Uterus (tissue), 4 donors: Measurements from ENCODE around the gene RPIA. TPM values are rescaled to one million over a fixed set of nuclear protein-coding genes. Genes with fewer than 3 reads are reported as not detected.
"Not testable (repeated sequence)": the region's sequence is repeated elsewhere in the genome, so short reads cannot be mapped to it uniquely, and the experiment has no call there.

ENCODE experiments used
- DNase-seq, 2 donors: peaks; one replicate each; pipeline ENCODE4 v3.0.0-alpha.2; 2019 to 2020
- H3K27ac ChIP-seq, 2 donors: fragments of 200-600 bp; sonication (generic); 1 replicate in 1 of 2; 2 replicates in 1 of 2; pipeline ENCODE4 v1.5.1; 2016 to 2018
- H3K27me3 ChIP-seq, 2 donors: fragments of 200-600 bp; sonication (generic); one replicate each; pipeline ENCODE4 v1.5.1; 2018 to 2019; ENCODE audit warnings: control low read depth in 1 of 2
- H3K36me3 ChIP-seq, 2 donors: fragments of 200-600 bp; sonication (generic); one replicate each; pipeline ENCODE4 v1.5.1; 2019; ENCODE audit warnings: control low read depth in 1 of 2
- H3K4me1 ChIP-seq, 2 donors: fragments of 200-600 bp; sonication (generic); one replicate each; pipeline ENCODE4 v1.5.1; 2018 to 2019; ENCODE audit warnings: control low read depth in 1 of 2
- H3K4me3 ChIP-seq, 2 donors: fragments of 200-600 bp; sonication (generic); 1 replicate in 1 of 2; 2 replicates in 1 of 2; pipeline ENCODE4 v1.5.1; 2018 to 2019; ENCODE audit warnings: mild to moderate bottlenecking in 1 of 2
- H3K9me3 ChIP-seq, 2 donors: fragments of 200-600 bp; sonication (generic); one replicate each; pipeline ENCODE4 v1.5.1; 2019; ENCODE audit warnings: control low read depth in 1 of 2
- POLR2A ChIP-seq, 2 donors: fragments of 450-650 bp; IDR thresholded peaks; one replicate each; pipeline ENCODE4 v1.6.1; 2016; ENCODE audit warnings: antibody characterized with exemption in 2 of 2, mild to moderate bottlenecking in 1 of 2, moderate library complexity in 1 of 2
- intact Hi-C: fragments of 100-400 bp; cut with DNase I; formaldehyde crosslinking; loops from one replicate; pipeline ENCODE4 v1.15.1; 2023; ENCODE audit warnings: low total_unique reads
- total RNA-seq, 4 donors: library from RNA; depleted of rRNA in 3 of 4; stranded (reverse); fragments of >200 nt in 3 of 4; gene quantifications; one replicate each; pipeline versions ENCODE4 v1.1.0 to v1.2.4, GENCODE V29; 2014 to 2023
- TF ChIP-seq, protein P1 (sequence below), 4 experiments: fragments of 200-600 bp in 2 of 4; fragments of 450-650 bp in 2 of 4; sonication (generic) in 2 of 4; IDR thresholded peaks; one replicate each; pipeline ENCODE4 v1.5.1; 2016 to 2019; ENCODE audit warnings: antibody characterized with exemption in 4 of 4, mild to moderate bottlenecking in 2 of 4, moderate library complexity in 1 of 4
- donor health status: DM: yes; HTN: yes; CAD: no.

The RPIA gene
- total RNA-seq, 4 donors from 2014 or later, result 0.29 to 19.4 (median 8.8) TPM

DNA sequence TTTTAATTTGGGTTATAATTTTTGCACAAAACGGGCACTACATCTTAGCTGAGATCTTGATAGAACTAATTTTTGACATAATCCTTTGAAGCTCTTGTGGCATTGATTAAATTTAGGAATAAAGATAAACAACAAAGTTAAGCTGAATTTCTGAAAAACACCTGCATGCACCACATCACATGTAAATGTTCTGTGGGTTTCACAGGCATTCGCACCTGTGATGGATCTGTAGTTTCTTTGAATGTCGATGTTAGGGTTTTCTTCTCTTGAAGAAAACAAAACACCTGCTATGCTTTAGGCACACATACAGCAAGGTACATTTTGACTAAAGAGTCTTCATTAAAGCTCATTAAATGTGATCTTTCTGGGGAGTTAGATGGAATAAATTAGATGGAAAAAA, 60.3 kb downstream of the RPIA start:
- TF ChIP-seq POLR2A (IDR thresholded peaks at IDR 0.05), result no peak
- TF ChIP-seq, protein P1, sequence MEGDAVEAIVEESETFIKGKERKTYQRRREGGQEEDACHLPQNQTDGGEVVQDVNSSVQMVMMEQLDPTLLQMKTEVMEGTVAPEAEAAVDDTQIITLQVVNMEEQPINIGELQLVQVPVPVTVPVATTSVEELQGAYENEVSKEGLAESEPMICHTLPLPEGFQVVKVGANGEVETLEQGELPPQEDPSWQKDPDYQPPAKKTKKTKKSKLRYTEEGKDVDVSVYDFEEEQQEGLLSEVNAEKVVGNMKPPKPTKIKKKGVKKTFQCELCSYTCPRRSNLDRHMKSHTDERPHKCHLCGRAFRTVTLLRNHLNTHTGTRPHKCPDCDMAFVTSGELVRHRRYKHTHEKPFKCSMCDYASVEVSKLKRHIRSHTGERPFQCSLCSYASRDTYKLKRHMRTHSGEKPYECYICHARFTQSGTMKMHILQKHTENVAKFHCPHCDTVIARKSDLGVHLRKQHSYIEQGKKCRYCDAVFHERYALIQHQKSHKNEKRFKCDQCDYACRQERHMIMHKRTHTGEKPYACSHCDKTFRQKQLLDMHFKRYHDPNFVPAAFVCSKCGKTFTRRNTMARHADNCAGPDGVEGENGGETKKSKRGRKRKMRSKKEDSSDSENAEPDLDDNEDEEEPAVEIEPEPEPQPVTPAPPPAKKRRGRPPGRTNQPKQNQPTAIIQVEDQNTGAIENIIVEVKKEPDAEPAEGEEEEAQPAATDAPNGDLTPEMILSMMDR (IDR thresholded peaks at IDR 0.05), result no peak
- DNase-seq, result no peak
- Histone ChIP-seq H3K9me3 (no peaks in the 10 kb centered on the region), H3K4me1 (no peaks in the 10 kb centered on the region), H3K36me3 (no peaks in the 10 kb centered on the region), H3K27ac (no peak overlapping the region), H3K27me3 (no peaks in the 10 kb centered on the region), H3K4me3 (no peak overlapping the region)
- intact Hi-C loops, result no loop called here

DNA sequence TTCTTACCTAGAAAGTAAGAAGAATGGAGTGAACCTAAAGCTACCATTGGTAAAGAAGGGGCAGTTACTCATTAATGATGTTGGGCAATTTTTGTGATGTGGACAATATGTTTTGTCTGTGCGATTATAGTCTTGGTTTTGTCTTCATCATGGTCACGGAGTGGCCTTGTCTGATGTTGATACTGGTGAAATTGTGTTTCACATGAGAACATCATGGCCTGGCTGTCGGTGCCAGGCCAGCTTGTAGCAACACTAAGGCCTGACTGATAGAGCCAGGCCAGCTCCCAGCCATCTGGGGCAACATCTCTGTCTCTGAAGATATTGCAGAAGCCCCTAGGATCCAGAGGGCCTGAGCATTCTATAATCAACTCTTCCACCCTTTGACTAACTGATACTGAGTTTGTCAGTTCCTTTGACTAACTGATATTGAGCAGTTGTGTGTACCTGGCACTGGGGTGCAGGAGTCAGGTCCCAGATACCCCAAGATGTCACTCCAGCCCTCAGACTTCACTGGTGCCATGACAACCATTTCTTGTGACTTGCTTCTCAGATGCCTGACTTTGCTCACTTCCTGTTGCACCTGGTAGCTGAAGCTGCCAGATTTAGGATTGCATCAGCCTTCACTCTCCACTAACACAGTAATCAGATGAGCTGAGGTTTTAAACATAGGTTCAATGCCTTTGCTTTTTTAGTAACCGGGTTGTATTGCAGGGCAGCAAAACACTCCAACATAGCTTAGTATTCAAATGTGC, 62.5 kb downstream of the RPIA start:
- intact Hi-C loops, result no loop called here
- Histone ChIP-seq H3K4me1 (no peaks in the 10 kb centered on the region), H3K4me3 (no peak overlapping the region), H3K27ac (no peak overlapping the region), H3K36me3 (no peaks in the 10 kb centered on the region), H3K9me3 (no peaks in the 10 kb centered on the region), H3K27me3 (no peaks in the 10 kb centered on the region)
- no peak for TF ChIP-seq POLR2A (IDR thresholded peaks at IDR 0.05)
- TF ChIP-seq, protein P1 (IDR thresholded peaks at IDR 0.05), result no peak
- no peak for DNase-seq

DNA sequence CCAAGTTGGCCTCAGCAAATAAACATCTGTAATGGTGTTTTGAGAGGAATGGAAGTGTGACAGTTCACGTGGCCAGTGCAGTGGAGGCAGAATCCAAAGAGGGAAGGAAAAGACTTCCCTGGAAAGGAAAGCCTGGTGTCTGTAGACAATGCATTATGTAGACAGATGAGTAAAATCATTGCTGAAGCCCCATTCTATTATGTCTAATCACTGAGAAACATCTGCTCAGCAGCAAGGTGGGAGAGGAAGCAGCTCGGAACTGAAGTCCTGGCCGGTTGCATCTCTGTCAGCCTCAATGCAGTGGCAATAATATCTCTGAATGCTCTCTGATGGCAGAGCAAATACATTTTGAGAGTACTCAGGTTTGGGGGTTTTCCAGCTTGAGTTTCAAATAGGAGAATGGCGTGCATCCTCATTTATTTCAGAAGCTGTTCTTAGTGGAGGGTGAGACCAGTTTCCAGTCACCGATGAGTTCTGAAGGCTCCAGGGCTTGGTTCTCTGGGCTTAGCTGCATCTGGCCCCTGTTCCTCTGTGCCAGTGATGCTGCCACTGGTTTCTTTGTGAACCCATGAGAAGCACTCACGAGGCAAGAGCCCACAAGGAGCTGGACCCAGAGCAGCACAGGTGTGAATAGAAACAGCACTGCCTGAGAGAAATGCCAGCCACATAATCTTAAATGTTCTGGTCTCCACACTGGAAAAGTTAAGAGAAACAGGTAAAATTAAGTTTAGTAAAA, 63.3 kb downstream of the RPIA start:
- Histone ChIP-seq H3K4me1 (no peaks in the 10 kb centered on the region), H3K27me3 (no peaks in the 10 kb centered on the region), H3K9me3 (no peaks in the 10 kb centered on the region), H3K36me3 (no peaks in the 10 kb centered on the region), H3K4me3 (no peak overlapping the region), H3K27ac (no peak overlapping the region)
- TF ChIP-seq, protein P1 (IDR thresholded peaks at IDR 0.05), result no peak
- no peak for TF ChIP-seq POLR2A (IDR thresholded peaks at IDR 0.05)
- DNase-seq, result no peak
- intact Hi-C loops, result no loop called here

DNA sequence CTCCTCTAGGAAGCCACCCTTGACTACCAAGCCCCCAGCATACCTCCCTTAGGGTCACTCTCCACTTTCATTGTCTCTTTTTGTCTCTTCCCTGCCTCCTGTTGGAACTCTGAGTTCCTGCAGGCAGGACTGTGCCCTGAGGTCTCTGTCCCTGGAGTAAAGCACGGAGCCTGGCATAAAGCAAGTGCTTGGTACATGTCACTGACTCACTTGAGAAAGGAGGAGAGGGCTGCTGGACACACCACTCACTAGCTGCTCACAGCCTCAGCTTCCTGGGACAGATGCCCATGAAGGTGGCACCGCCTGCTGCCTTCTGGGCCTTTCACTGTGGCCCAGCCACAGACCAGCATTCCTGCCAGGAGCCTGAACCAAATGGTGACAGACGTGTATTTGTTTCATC, 64.4 kb downstream of the RPIA start:
- Histone ChIP-seq H3K4me1 (no peaks in the 10 kb centered on the region), H3K4me3 (no peak overlapping the region), H3K36me3 (no peaks in the 10 kb centered on the region), H3K27me3 (no peaks in the 10 kb centered on the region), H3K27ac (no peak overlapping the region), H3K9me3 (no peaks in the 10 kb centered on the region)
- TF ChIP-seq, protein P1 (IDR thresholded peaks at IDR 0.05), result no peak
- no peak for TF ChIP-seq POLR2A (IDR thresholded peaks at IDR 0.05)
- DNase-seq, result no peak
- intact Hi-C loops, result no loop called here

DNA sequence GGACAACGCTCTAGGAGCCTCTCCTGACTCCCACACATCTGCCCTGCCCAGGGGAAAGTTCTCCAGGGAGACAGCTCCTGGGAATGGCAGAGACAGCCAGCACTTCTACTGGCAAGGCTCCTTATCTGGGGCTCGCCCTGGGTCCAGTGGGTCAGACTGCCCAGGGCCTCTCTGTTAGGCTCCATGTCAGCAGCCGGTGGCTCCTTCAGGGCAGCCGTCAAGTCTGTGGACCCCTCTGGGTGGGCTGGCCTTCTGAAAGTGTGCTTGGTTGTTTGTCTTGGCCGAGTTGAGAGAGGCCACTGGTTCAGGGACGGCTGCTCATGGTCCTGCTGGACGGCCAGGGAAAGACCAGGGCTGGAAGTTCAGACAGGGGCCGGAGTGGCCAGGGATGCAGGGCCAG, 65.6 kb downstream of the RPIA start:
- no peaks in the 10 kb centered on the region for H3K27me3 ChIP-seq
- H3K4me3 ChIP-seq, result no peak overlapping the region
- no peak overlapping the region for H3K27ac ChIP-seq
- no peaks in the 10 kb centered on the region for H3K4me1 ChIP-seq
- no peak for DNase-seq
- no peaks in the 10 kb centered on the region for H3K36me3 ChIP-seq
- intact Hi-C loops, result no loop called here
- H3K9me3 ChIP-seq, result no peaks in the 10 kb centered on the region
- TF ChIP-seq POLR2A (IDR thresholded peaks at IDR 0.05), result no peak
- TF ChIP-seq, protein P1 (IDR thresholded peaks at IDR 0.05), result no peak

DNA sequence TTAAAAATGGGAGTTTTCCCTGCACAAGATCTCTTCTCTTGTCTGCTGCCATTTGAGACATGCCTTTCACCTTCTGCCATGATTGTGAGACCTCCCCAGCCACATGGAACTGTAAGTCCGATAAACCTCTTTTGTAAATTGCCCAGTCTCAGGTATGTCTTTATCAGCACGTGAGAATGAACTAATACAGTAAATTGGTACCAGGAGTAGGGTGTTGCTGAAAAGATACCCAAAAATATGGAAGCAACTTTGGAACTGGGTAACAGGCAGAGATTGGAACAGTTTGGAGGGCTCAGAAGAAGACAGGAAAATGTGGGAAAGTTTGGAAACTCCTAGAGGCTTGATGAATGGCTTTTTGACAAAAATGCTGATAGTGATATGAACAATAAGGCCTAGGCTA, 67.2 kb downstream of the RPIA start:
- H3K36me3 ChIP-seq, H3K4me3 ChIP-seq, H3K4me1 ChIP-seq, H3K27me3 ChIP-seq, DNase-seq, intact Hi-C loops, H3K27ac ChIP-seq, H3K9me3 ChIP-seq: not testable (repeated sequence)
